ENCODE data around the gene COL23A1.
"Not testable (repeated sequence)": the region's sequence is repeated elsewhere in the genome, so short reads cannot be mapped to it uniquely, and the experiment has no call there.

COL23A1 gene

DNA sequence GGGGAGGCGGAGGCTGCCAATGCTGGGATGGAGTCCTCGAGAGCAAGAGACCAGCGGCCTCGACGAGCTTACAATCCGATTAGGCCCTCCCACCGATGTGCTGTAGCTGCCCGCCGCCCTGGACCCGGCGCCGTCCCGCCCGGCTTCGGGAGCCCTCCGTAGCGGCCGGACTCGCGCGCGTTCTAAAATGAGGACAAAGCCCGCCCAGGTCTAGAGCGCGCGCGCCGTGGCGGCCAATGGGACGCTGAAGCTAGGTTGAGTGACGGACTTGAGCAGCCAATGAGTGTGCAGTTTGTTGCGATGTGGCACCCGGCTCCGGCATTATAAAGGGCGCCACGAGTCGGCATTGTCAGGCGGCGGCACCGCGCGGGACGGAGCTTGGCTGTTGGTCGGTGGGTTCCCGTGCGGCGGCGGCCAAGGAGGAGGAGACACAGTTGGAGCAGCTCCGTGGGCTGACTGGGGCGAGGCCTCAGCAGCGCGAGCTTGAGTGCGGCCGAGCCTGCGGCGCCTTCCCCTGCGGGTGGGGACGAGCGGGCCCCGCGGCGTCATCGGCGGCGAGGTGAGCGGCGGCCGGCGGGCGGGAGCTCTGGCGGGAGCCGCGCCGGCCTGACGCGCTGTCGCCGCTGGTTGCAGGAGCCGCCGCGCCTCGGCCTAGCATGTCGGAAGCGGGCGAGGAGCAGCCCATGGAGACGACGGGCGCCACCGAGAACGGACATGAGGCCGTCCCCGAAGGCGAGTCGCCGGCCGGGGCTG is 385.8 kb downstream of the COL23A1 start, which contains the start of gene HNRNPAB:
HNRNPAB (plus strand) TSS at position 352 of the 753 bp plus-strand sequence; CDS start at position 657, 305 bp downstream.
- DNase-seq (ENCODE audit: low read depth in 2 of 2, low spot score in 1 of 2): peak; percentile 94 to 96

DNA sequence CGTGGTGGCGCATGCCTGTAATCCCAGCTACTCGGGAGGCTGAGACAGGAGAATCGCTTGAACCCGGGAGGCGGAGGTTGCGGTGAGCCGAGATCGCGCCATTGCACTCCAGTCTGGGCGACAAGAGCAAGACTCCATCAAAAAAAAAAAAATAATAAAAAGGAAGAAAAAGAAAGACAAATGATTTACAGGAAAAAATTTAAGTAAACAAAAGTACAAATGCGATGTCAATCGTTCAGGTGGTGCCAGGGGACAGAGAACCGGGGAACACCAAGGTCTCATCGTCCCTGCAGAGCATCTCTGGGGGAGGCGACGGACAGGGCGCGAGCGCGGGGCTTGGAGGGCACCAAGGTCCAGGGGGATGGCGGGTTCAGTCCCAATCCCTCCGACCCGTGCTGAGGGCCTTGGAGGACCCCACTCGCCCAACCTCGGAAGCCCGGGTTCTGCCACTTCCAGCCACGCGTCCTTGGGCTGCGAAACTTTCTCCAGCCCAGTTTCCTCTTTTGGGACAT is 386.5 kb downstream of the COL23A1 start:
- no peak for DNase-seq (ENCODE audit: low read depth in 2 of 2, low spot score in 1 of 2)

DNA sequence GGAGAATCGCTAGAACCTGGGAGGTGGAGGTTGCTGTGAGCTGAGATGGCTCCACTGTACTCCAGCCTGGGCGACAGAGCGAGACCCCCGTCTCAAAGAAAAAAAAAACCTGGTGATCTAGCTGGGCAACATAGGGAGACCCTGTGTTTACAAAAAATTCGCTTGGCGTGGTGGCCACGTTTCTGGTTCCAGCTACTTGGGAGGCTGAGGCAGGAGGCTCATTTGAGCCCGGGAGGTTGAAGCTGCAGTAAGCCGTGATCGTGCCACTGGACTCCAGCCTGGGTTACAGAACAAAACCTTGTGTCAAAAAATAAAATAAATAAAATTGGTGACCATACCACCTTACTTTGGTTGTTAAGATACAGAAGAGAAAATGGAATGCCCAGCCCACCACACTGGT is 387.7 kb downstream of the COL23A1 start:
- no peak for DNase-seq (ENCODE audit: low read depth in 2 of 2, low spot score in 1 of 2)

DNA sequence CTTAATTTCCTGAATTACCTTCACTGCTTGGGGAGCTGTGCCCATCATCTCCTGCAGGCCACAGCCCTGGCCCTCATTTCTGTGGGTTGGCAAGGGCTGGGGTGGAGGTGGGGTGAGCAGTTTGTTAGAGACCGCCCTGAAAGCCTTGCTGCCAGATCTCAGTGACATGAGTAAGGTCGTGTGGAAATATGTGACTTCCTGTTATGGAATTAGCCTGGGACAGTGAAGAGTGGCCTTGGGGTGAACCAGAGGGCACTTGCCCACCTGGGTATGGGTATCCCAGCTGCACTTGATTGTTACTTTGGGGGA is 388.3 kb downstream of the COL23A1 start:
- no peak for DNase-seq (ENCODE audit: low read depth in 2 of 2, low spot score in 1 of 2)

DNA sequence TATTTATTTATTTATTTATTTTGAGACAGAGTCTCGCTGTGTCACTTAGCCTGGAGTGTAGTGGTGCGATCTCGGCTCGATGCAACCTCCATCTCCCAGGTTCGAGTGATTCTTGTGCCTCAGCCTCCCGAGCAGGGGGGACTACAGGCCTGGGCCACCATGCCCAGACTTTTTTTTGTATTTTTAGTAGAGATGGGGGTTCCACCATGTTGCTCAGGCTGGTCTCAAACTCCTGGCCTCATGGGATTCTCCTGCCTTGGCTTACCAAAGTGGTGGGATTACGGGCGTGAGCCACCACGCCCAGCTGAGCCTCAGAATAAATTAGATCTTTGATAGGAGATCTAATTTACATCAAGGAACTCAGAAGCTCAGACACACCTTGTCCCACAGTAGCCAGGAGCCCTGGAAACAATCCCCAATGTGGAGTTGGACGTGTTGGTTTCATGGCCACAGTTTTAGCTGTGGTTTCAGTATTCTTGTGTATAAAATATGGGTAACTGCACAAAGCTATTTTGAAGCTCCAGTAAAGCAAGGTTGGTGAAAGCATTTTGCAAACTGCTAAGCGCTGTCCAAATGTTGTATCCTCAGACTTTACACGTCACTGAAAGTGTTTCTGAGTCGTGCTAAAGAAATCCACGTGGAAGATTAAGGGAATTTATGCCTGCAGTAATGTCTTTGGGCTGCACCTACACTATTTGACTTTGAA is 388.8 kb downstream of the COL23A1 start:
- no peak for DNase-seq (ENCODE audit: low read depth in 2 of 2, low spot score in 1 of 2)

DNA sequence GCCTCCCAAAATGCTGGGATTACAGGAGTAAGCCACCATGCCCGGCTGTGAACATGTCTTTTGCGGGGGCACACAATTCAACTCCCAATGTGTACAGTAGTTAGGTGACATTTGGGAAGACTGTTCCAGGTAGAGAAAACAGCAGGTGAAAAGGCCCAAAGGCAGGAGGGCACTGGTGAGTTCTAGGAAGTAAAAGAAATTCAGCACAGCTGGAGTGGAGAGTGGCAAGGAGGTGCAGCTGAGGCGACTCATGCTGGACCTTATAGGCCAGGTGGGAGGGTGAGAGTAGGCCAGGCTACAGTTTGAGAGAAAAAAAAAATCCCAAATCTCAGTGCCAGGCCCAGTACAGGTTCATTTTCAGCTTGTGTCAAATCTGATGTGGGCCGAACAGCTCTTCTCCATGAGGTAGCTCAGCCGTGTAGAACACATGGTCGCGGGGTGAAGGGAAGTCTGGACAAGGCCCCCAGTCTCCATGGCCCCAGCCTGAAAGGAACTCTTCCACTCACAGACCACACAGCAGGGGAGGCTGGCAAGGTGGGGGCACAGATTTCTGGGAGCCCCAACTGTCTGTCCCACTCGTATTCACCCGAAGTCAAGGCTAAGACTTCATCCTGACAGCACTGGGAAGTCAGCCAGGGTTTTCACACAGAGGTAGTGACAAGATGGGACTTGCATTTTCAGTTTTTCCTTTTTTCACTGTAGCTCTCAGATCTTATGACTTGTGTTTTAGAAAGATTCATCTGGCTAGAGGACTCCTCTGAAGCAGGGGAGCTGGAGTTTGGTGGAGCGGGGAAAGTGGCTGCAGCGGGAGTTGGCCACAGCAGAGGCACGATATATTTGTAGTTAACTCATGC is 390.4 kb downstream of the COL23A1 start:
- DNase-seq (ENCODE audit: low read depth in 2 of 2, low spot score in 1 of 2): no peak

DNA sequence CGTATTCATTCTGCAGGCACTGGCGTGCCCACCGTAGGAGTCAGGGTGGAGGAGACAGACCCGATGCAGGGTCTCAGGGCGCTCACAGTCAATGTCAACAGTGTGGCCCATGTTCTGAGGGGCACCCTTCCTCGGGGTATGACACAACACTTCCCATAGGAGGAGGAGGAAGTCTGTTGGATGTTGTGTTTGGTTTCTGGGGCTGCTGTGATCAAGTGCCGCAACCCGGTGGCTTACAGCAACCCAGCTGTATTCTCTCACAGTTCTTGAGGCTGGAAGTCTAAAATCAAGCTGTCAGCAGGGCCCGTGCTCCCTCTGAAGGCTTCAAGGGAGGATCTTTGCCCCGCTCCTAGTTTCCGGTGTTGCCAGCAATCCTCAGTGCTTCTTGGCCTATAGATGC is 391.5 kb downstream of the COL23A1 start:
- no peak for DNase-seq (ENCODE audit: low read depth in 2 of 2, low spot score in 1 of 2)

DNA sequence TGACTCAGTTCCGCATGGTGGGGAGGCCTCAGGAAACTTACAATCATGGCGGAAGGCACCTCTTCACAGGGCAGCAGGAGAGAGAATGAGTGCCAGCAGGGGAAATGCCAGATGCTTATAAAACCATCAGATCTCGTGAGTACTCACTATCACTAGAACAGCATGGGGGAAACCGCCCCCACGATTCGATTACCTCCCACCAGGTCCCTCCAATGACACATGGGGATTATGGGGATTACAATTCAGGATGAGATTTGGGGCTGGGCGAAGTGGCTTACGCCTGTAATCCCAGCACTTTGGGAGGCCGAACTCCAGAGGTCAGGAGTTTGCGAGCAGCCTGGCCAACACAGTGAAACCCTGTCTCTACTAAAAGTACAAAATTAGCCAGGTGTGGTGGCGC is 392.0 kb downstream of the COL23A1 start:
- not testable (repeated sequence) for DNase-seq (ENCODE audit: low read depth in 2 of 2, low spot score in 1 of 2)

DNA sequence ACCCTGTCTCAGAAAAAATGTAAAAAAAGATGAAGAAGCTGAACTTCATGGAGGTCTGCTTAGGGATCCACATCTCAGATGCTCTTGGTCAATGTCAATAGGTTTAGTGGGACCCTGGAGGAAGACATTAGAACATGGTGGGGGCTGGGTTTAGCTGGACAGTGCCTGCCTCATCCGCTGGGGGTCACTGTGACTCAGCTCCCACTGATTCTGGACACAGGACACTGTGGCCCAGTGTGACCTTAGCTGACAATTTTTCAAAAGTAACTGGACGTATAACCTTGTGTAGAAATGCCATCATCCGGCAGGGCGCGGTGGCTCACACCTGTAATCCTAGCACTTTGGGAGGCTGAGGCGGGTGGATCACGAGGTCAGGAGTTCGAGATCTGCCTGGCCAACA is 393.2 kb downstream of the COL23A1 start:
- DNase-seq (ENCODE audit: low read depth in 2 of 2, low spot score in 1 of 2): no peak

DNA sequence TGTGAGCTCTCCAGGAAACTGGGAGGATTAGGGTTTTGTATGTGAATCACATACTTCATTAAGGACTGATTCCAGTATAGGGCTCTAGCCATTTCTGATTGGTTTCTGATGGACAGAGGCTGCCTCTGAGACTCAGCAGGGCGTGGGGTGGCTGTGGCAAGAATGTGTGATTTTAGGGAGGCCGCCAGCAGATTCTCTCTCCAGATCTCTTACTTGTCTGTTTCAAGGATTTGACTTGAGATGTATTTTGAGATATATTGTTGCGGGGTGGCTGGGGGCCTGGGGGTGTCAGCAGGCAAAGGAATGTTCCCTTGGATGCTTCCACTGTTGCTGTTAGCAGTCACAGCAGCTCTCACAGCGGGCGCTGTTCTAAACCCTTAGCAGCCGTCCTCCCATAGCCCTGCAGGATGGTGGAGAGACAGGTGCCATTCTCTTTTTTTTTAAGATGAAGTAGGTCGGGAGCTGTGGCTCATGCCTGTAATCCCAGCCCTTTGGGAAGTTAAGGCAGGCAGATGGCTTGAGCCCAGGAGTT is 393.8 kb downstream of the COL23A1 start:
- no peak for DNase-seq (ENCODE audit: low read depth in 2 of 2, low spot score in 1 of 2)

DNA sequence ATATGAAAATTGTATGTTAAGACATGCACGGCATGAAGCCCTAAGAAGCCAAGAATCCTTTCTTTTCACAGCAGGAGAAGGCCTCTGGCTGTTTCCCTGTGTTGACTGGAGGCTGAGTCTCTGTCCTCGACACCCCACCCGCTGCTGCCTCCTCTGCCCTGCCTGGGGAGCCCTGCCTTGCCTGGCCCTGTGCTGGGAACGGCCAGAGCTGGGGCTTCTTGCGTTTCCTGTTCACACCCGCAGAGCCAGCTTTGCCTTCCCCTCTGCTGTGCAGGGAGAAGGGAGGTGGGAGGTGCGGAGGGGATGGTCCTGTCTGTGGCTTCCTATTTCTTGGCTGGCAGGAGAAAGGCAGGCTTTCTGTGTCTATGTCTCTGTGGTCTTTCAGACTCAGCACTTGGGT is 396.2 kb downstream of the COL23A1 start:
- no peak for DNase-seq (ENCODE audit: low read depth in 2 of 2, low spot score in 1 of 2)

DNA sequence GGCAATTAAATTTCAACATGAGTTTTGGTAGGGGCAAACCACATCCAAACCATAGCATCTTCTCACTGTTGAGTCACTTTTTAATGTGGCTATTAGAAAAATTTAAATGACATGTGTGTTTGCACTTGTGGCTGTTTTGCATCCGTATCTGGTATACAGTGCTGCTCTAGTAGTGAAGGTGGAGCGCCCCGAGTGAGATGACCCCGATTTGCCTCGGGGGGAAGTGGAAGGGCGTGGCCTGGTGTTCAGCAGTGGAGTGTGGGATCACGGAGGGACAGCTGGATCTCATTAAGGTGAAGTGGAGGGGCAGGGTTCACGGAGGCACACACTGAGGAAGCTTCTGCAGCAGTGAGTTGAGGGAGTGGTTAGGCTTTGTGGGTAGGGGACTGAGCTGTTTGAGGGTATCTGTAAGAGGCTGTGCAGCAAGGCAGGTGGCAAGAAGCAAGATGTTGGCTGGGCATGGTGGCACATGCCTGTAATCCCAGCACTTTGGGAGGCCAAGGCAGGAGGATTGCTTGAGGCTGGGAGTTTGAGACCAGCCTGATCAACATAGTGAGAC is 396.9 kb downstream of the COL23A1 start:
- no peak for DNase-seq (ENCODE audit: low read depth in 2 of 2, low spot score in 1 of 2)

DNA sequence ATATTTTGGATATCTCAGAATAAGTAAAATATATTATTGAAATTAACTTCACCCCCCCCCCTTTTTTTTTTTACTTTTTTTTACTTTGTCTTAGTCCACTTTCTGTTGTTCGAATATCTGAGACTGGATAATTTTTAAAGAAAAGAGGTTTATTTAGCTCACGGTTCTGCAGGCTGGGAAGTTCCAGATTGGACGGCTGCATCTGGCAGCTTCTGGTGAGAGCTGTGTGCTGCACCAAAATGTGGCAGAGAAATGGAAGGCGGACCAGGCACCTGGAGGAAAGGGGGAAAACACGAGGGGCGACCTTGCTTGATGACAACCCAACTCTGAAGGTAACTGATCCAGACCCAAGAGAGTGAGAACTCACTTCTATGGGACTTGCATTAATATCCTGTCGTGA is 397.4 kb downstream of the COL23A1 start:
- DNase-seq (ENCODE audit: low read depth in 2 of 2, low spot score in 1 of 2): no peak

DNA sequence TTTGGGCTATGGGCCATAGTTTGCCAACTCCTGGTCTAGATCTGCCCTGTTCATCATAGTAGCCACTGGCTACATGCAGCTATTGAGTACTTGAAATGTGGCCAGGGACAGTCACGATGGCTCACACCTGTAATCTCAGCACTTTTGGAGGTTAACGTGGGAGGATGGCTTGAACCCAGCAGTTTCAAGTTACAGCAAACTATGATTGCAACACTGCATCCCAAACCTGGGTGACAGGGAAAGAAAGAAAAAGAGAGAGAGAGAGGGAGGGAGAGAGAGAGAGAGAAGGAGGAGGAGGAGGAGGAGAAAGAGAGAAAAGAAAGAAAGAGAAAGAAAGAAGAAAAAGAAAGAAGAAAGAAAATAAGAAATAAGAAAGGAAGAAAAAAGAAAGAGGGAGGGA is 397.9 kb downstream of the COL23A1 start:
- DNase-seq (ENCODE audit: low read depth in 2 of 2, low spot score in 1 of 2): no peak

DNA sequence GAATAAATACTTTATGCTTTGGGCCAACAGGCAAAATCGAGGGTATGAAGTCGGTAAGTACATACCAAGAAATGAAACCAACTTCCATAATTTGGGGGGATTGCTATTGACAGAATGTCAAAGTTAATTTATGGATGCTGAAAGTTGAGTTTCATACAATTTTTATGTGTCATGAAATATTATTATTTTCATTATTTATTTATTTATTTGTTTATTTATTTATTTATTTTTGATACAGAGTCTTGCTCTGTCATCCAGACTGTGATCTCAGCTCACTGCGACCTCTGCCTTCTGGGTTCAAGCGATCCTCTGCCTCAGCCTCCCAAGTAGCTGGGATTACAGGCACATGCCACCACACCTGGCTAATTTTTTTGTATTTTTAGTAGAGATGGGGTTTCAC is 398.5 kb downstream of the COL23A1 start:
- no peak for DNase-seq (ENCODE audit: low read depth in 2 of 2, low spot score in 1 of 2)

DNA sequence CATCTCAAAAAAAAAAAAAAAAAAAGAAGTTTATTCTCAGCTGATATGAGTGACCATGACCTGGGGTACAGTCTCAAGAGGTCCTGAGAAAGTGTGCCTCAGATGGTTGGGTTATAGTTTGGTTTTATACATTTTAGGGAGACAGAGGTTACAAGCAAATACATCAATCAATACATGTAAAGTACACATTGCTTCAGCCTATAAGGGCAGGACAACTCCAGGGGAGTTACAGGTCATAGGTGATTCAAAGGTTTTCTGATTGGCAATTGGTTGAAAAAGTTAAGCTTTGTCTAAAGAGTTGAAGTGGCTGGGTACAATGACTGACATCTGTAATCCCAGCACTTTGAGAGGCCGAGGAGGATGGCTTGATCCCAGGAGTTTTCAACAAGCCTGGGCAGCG is 400.8 kb downstream of the COL23A1 start:
- DNase-seq (ENCODE audit: low read depth in 2 of 2, low spot score in 1 of 2): no peak
